ENCODE results near the gene GNS. TPM values are rescaled to one million over a fixed set of nuclear protein-coding genes. Genes with fewer than 3 reads are reported as not detected.

GNS gene
- total and polyA plus RNA-seq, 10 of the 15 experiments (the other 5 are each of a cell fraction or from before 2014, with no cell fraction given) = 4.1 to 33.8 (median 19.1) TPM

DNA sequence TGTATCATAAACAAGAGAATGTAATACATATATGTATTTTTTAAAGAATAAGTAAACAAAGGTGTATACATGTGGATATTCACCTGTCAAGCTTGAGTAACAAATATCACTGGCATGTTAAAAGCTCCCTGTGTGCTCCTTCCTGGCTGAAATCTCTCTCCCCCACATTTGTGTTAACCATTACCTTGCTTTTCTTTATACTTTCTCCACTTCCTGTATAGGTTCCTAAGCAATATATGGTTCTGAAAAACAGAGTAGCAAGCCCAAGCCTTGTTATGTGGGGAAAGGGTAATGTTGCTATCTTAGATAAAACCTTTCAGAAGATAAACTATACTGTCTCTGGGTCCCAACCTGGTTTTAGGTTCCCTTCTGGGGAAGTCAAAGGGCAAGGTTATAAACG is 32.9 kb upstream of the GNS start:
- H3K9ac ChIP-seq (ENCODE audit: control insufficient read depth, insufficient read depth, low read length) = no peak overlapping the region
- H3K4me1 ChIP-seq (ENCODE audit: control insufficient read depth, insufficient read depth, low read length) = no peaks in the 10 kb centered on the region
- H3K79me2 ChIP-seq (ENCODE audit: control insufficient read depth, insufficient read depth, low read length) = no peaks in the 10 kb centered on the region
- no peak overlapping the region for H3K27ac ChIP-seq (ENCODE audit: control insufficient read depth, insufficient read depth)
- ChIA-PET RAD21 (ENCODE audit: unreplicated experiment) (interaction anchor here (0.8 kb wide), 1 partner anchor 10 kb away, joined by 3 read pairs; no protein-coding TSS in a partner anchor), SMC1A (ENCODE audit: uncharacterized antibody, unreplicated experiment) (interaction anchor here (0.6 to 1.4 kb wide), 3 partner anchors 36 to 440 kb away, joined by 3 to 5 read pairs (median 3); no protein-coding TSS in a partner anchor), POLR2A (no interaction called here), CTCF (interaction anchor here (1.3 to 2.4 kb wide), 4 partner anchors 10 to 332 kb away, joined by 4 to 10 read pairs (median 7); no protein-coding TSS in a partner anchor)
- in situ Hi-C loops (cut with MboI) = loop anchor here (10.0 kb wide), 1 partner anchor 443 kb away; no protein-coding TSS in a partner anchor
- TF ChIP-seq NFYA (IDR thresholded peaks at IDR 0.05; ENCODE audit: borderline replicate concordance, low read depth, low read length) (no peak), SUZ12 (IDR thresholded peaks at IDR 0.05; ENCODE audit: unreplicated experiment) (no peak), RAD51 (IDR thresholded peaks at IDR 0.05) (no peak), SREBF2 (IDR thresholded peaks at IDR 0.05; ENCODE audit: low read length) (no peak), RAD21 (IDR thresholded peaks at IDR 0.05; ENCODE audit: insufficient read depth, low read depth, low read length) (no peak), ZNF217 (IDR thresholded peaks at IDR 0.05) (no peak)
- TF ChIP-seq, protein P1, sequence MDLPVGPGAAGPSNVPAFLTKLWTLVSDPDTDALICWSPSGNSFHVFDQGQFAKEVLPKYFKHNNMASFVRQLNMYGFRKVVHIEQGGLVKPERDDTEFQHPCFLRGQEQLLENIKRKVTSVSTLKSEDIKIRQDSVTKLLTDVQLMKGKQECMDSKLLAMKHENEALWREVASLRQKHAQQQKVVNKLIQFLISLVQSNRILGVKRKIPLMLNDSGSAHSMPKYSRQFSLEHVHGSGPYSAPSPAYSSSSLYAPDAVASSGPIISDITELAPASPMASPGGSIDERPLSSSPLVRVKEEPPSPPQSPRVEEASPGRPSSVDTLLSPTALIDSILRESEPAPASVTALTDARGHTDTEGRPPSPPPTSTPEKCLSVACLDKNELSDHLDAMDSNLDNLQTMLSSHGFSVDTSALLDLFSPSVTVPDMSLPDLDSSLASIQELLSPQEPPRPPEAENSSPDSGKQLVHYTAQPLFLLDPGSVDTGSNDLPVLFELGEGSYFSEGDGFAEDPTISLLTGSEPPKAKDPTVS (IDR thresholded peaks at IDR 0.05; ENCODE audit: low read depth, low read length) = no peak
- TF ChIP-seq, protein P2, sequence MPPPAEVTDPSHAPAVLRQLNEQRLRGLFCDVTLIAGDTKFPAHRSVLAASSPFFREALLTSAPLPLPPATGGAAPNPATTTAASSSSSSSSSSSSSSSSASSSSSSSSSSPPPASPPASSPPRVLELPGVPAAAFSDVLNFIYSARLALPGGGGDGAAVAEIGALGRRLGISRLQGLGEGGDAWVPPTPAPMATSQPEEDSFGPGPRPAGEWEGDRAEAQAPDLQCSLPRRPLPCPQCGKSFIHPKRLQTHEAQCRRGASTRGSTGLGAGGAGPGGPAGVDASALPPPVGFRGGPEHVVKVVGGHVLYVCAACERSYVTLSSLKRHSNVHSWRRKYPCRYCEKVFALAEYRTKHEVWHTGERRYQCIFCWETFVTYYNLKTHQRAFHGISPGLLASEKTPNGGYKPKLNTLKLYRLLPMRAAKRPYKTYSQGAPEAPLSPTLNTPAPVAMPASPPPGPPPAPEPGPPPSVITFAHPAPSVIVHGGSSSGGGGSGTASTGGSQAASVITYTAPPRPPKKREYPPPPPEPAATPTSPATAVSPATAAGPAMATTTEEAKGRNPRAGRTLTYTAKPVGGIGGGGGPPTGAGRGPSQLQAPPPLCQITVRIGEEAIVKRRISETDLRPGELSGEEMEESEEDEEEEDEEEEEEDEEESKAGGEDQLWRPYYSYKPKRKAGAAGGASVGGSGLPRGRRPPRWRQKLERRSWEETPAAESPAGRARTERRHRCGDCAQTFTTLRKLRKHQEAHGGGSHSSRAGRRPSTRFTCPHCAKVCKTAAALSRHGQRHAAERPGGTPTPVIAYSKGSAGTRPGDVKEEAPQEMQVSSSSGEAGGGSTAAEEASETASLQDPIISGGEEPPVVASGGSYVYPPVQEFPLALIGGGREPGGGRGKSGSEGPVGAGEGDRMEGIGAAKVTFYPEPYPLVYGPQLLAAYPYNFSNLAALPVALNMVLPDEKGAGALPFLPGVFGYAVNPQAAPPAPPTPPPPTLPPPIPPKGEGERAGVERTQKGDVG (CRISPR knock-in tag; IDR thresholded peaks at IDR 0.05) = no peak
- DNase-seq (ENCODE audit: low read depth, low spot score) (no peak), ATAC-seq (peak; percentile 17; the same call in 1 of the 3 replicates), FAIRE-seq (no peak)
- no peaks in the 10 kb centered on the region; a peak in 1 of 4 replicates for H3K27me3 ChIP-seq (replicated peaks in 1 of 2; ENCODE audit: control insufficient read depth in 2 of 2, insufficient read depth in 2 of 2, low read length in 1 of 2)
- no peak overlapping the region for H2AFZ ChIP-seq (ENCODE audit: control insufficient read depth, low read depth, low read length)
- no peaks in the 10 kb centered on the region for H4K20me1 ChIP-seq (ENCODE audit: control insufficient read depth, insufficient read depth)
- H3K4me2 ChIP-seq (ENCODE audit: control insufficient read depth, insufficient read depth) = no peak overlapping the region
- intact Hi-C loops (cut with micrococcal nuclease; ENCODE audit: unreplicated experiment) = no loop called here
- 0% methylated on average over 1 of the region's 1 CpG for WGBS (ENCODE audit: insufficient coverage, insufficient replicate concordance, low lambda C conversion rate, missing lambda C conversion rate)
- no peaks in the 10 kb centered on the region for H3K36me3 ChIP-seq (ENCODE audit: control insufficient read depth in 2 of 2, insufficient read depth in 2 of 2, low read length in 1 of 2)
- no TSS peak for BruUV-seq (replicated peaks)
- H3K4me3 ChIP-seq = no peak overlapping the region
- no peaks in the 10 kb centered on the region for H3K9me3 ChIP-seq (replicated peaks; ENCODE audit: control insufficient read depth, insufficient read depth, low read length)

Data from GM12878 (cell line).